CD14-positive monocyte (primary cell): ENCODE results near the gene PDF. TPM values are rescaled to one million over a fixed set of nuclear protein-coding genes. Genes with fewer than 3 reads are reported as not detected.

Experiments
- DNase-seq, 3 donors: peaks; one replicate each; pipeline ENCODE4 v3.0.0-alpha.2; 2011 to 2022
- H2AFZ ChIP-seq: 2 replicates; pipeline ENCODE4 v1.6.0; 2012; ENCODE audit warnings: mild to moderate bottlenecking, low read depth, low read length, inconsistent platforms; ENCODE audit not compliant: insufficient read depth, poor library complexity, severe bottlenecking
- H3K27ac ChIP-seq, 2 donors: 1 replicate in 1 of 2; 2 replicates in 1 of 2; pipeline ENCODE4 v1.5.1; 2012 to 2013; ENCODE audit warnings: low read length in 2 of 2, control low read depth in 1 of 2, inconsistent platforms in 1 of 2, low read depth in 1 of 2, mild to moderate bottlenecking in 1 of 2
- H3K27me3 ChIP-seq, 2 donors: one replicate each; pipeline versions ENCODE4 v1.6.0 to v1.6.1; 2011 to 2013; ENCODE audit warnings: low read length in 2 of 2; ENCODE audit not compliant: control insufficient read depth in 2 of 2, insufficient read depth in 2 of 2
- H3K36me3 ChIP-seq, 2 donors: replicated peaks in 1 of 2; 1 replicate in 1 of 2; 2 replicates in 1 of 2; pipeline versions ENCODE4 v1.5.1 to v1.6.1; 2012 to 2013; ENCODE audit warnings: low read length in 2 of 2, control low read depth in 1 of 2, inconsistent platforms in 1 of 2, mild to moderate bottlenecking in 1 of 2; ENCODE audit not compliant: insufficient read depth in 2 of 2, control insufficient read depth in 1 of 2
- H3K4me1 ChIP-seq, 2 donors: 1 replicate in 1 of 2; 2 replicates in 1 of 2; pipeline versions ENCODE4 v1.5.1 to v1.6.1; 2012 to 2013; ENCODE audit warnings: low read length in 2 of 2, control low read depth in 1 of 2, inconsistent platforms in 1 of 2, mild to moderate bottlenecking in 1 of 2, moderate library complexity in 1 of 2; ENCODE audit not compliant: insufficient read depth in 2 of 2, control insufficient read depth in 1 of 2
- H3K4me2 ChIP-seq: replicated peaks from 2 replicates; pipeline ENCODE3; 2012; ENCODE audit warnings: low read length, moderate library complexity, mild to moderate bottlenecking; ENCODE audit not compliant: poor library complexity, severe bottlenecking; ENCODE audit errors: extremely low read depth
- H3K4me3 ChIP-seq, 3 experiments: fragments of 200-600 bp in 1 of 3; sonication (generic) in 1 of 3; replicated peaks in 1 of 3; 1 replicate in 2 of 3; 2 replicates in 1 of 3; pipeline ENCODE4 v1.5.1; 2011 to 2013; ENCODE audit warnings: low read length in 3 of 3, mild to moderate bottlenecking in 3 of 3, control low read depth in 2 of 3, low read depth in 2 of 3, inconsistent platforms in 1 of 3, moderate library complexity in 1 of 3
- H3K79me2 ChIP-seq: 2 replicates; pipeline ENCODE4 v1.6.0; 2012; ENCODE audit warnings: mild to moderate bottlenecking, control low read depth, inconsistent platforms, low read length, moderate library complexity; ENCODE audit not compliant: insufficient read depth
- H3K9ac ChIP-seq: 2 replicates; pipeline ENCODE4 v1.6.0; 2017; ENCODE audit warnings: low read length, mild to moderate bottlenecking; ENCODE audit not compliant: insufficient read depth, poor library complexity, severe bottlenecking
- H3K9me3 ChIP-seq, 2 donors: replicated peaks in 1 of 2; 1 replicate in 1 of 2; 2 replicates in 1 of 2; pipeline versions ENCODE4 v1.5.1 to v1.6.1; 2012 to 2013; ENCODE audit warnings: low read length in 2 of 2, control low read depth in 1 of 2; ENCODE audit not compliant: control insufficient read depth in 1 of 2, insufficient read depth in 1 of 2
- H4K20me1 ChIP-seq: 2 replicates; pipeline ENCODE4 v1.6.0; 2012; ENCODE audit warnings: mild to moderate bottlenecking, low read length, control low read depth, moderate library complexity; ENCODE audit not compliant: insufficient read depth
- H3K27ac Mint-ChIP-seq, 7 donors: one replicate each; pipeline ENCODE4 v1.8.0; 2020; ENCODE audit warnings: mild to moderate bottlenecking in 7 of 7, mixed read lengths in 7 of 7, moderate library complexity in 6 of 7, inconsistent platforms in 2 of 7
- H3K27me3 Mint-ChIP-seq, 3 donors: one replicate each; pipeline ENCODE4 v1.8.0; 2021 to 2022; ENCODE audit warnings: low read depth in 3 of 3, mild to moderate bottlenecking in 3 of 3, mixed read lengths in 3 of 3, moderate library complexity in 3 of 3, inconsistent platforms in 1 of 3
- H3K36me3 Mint-ChIP-seq, 2 donors: one replicate each; pipeline ENCODE4 v1.8.0; 2020; ENCODE audit warnings: mixed read lengths in 2 of 2, inconsistent platforms in 1 of 2, mild to moderate bottlenecking in 1 of 2
- H3K4me1 Mint-ChIP-seq: one replicate; pipeline ENCODE4 v1.8.0; 2020; ENCODE audit warnings: mild to moderate bottlenecking, mixed read lengths
- H3K4me3 Mint-ChIP-seq, 2 donors: one replicate each; pipeline ENCODE4 v1.8.0; 2020; ENCODE audit warnings: mild to moderate bottlenecking in 2 of 2, mixed read lengths in 2 of 2, moderate library complexity in 1 of 2
- H3K9me3 Mint-ChIP-seq, 7 donors: one replicate each; pipeline ENCODE4 v1.8.0; 2020 to 2022; ENCODE audit warnings: mixed read lengths in 7 of 7, mild to moderate bottlenecking in 6 of 7, moderate library complexity in 6 of 7, inconsistent platforms in 2 of 7
- CTCF ChIP-seq: fragments of 200-600 bp; IDR thresholded peaks from one replicate; pipeline ENCODE4 v1.8.0; 2022; ENCODE audit warnings: antibody characterized with exemption, mild to moderate bottlenecking
- WGBS: methylation state at CpG from one replicate; pipeline ENCODE4 v1.1.5; 2013; ENCODE audit warnings: missing lambda C conversion rate; ENCODE audit not compliant: insufficient coverage; 5-methylcytosine and 5-hydroxymethylcytosine counted together
- intact Hi-C, 2 donors: fragments of 100-400 bp; cut with micrococcal nuclease; formaldehyde crosslinking; loops; one replicate each; pipeline versions ENCODE4 v1.15.0 to v1.15.1; 2023
- polyA plus RNA-seq, 3 donors: library from polyadenylated mRNA; depleted of rRNA in 1 of 3; unstranded in 2 of 3; stranded (reverse) in 1 of 3; fragments of 300-500 nt in 2 of 3; fragments of >200 nt in 1 of 3; fragmentation: Illumina TruSeq in 2 of 3; gene quantifications; 1 replicate in 2 of 3; 2 replicates in 1 of 3; pipeline ENCODE4 v1.2.3, GENCODE V29; 2012 to 2021

The PDF gene
- polyA plus RNA-seq, 3 donors: 2.3 to 7.2 (median 4.2) TPM

- no peaks in the 10 kb centered on the region for H3K9me3 ChIP-seq
- intact Hi-C loops: loop anchor here in 1 of 2 donors (10.0 kb wide), 1 partner anchor 185 kb away; the partner anchor contains the start of genes CHTF8 and UTP4
- TF ChIP-seq CTCF: no peak
- WGBS: 98% methylated on average over 18 of the region's 30 CpGs
- H3K36me3 ChIP-seq: peaks cover 93 to 100% of the 10 kb centered on the region in 2 donors
- H3K79me2 ChIP-seq: peaks cover 51% of the 10 kb centered on the region
- H3K9me3 Mint-ChIP-seq: peaks cover 0 to 2% (median 0%) of the 10 kb centered on the region in 7 donors
- H3K4me3 Mint-ChIP-seq: no peak overlapping the region
- H3K27me3 Mint-ChIP-seq: peaks cover 0 to 1% (median 0%) of the 10 kb centered on the region in 3 donors
- no peaks in the 10 kb centered on the region for H3K27me3 ChIP-seq
- no peak overlapping the region for H3K4me2 ChIP-seq
- no peak overlapping the region for H2AFZ ChIP-seq
- H3K9ac ChIP-seq: no peak overlapping the region
- peaks cover 89% of the 10 kb centered on the region for H4K20me1 ChIP-seq
- H3K27ac Mint-ChIP-seq: peak overlapping the region in 4 of 7 donors; percentile 20 to 47 (median 32)
- DNase-seq: no peak
- H3K4me1 ChIP-seq: no peaks in the 10 kb centered on the region
- peaks cover 85 to 99% of the 10 kb centered on the region in 2 donors for H3K36me3 Mint-ChIP-seq
- H3K4me1 Mint-ChIP-seq: peaks cover 6% of the 10 kb centered on the region
- H3K4me3 ChIP-seq: no peak overlapping the region
- no peak overlapping the region for H3K27ac ChIP-seq
These were observed 10.3 kb downstream of the PDF start for GRCh38 chr16:69319826-69320739.

GRCh38 chr16:69319381-69319780, 11.0 kb downstream of the PDF start:
- Histone ChIP-seq H3K4me2 (no peak overlapping the region), H3K36me3 (peaks cover 92 to 100% of the 10 kb centered on the region in 2 donors), H2AFZ (no peak overlapping the region), H3K4me3 (no peak overlapping the region), H3K27me3 (no peaks in the 10 kb centered on the region), H4K20me1 (peaks cover 89% of the 10 kb centered on the region), H3K79me2 (peaks cover 50% of the 10 kb centered on the region), H3K9ac (no peak overlapping the region), H3K9me3 (no peaks in the 10 kb centered on the region), H3K27ac (no peak overlapping the region), H3K4me1 (no peaks in the 10 kb centered on the region)
- Mint-ChIP-seq H3K27me3 (peaks cover 0 to under 1% (median 0%) of the 10 kb centered on the region in 3 donors), H3K27ac (peak overlapping the region in 2 of 7 donors; percentile 7 to 47), H3K36me3 (peaks cover 82 to 99% of the 10 kb centered on the region in 2 donors), H3K4me3 (no peak overlapping the region), H3K9me3 (peaks cover 0 to 2% (median 0%) of the 10 kb centered on the region in 7 donors), H3K4me1 (peaks cover 4% of the 10 kb centered on the region)
- DNase-seq: no peak
- 98% methylated on average over 9 of the region's 9 CpGs for WGBS
- intact Hi-C loops: loop anchor here in 1 of 2 donors (10.0 kb wide), 1 partner anchor 185 kb away; the partner anchor contains the start of genes CHTF8 and UTP4
- TF ChIP-seq CTCF: no peak
